Activated CD4-positive, alpha-beta T cell treated with anti-CD3 and anti-CD28 coated beads, Interleukin-2, Interleukin-6, amounts not matched to agents 100 ng/mL and 50 ng/mL, durations not matched to agents 16 hours and 8 hours (primary cell): Measurements from ENCODE around the gene HIPK2.
"Not testable (repeated sequence)": the region's sequence is repeated elsewhere in the genome, so short reads cannot be mapped to it uniquely, and the experiment has no call there.

Experiments
- DNase-seq: peaks from one replicate; pipeline ENCODE4 v3.0.0-alpha.2; 2020

The HIPK2 gene

GRCh38 chr7:139559364-139560105 lies 218.3 kb downstream of the HIPK2 start:
- DNase-seq, result no peak

DNA sequence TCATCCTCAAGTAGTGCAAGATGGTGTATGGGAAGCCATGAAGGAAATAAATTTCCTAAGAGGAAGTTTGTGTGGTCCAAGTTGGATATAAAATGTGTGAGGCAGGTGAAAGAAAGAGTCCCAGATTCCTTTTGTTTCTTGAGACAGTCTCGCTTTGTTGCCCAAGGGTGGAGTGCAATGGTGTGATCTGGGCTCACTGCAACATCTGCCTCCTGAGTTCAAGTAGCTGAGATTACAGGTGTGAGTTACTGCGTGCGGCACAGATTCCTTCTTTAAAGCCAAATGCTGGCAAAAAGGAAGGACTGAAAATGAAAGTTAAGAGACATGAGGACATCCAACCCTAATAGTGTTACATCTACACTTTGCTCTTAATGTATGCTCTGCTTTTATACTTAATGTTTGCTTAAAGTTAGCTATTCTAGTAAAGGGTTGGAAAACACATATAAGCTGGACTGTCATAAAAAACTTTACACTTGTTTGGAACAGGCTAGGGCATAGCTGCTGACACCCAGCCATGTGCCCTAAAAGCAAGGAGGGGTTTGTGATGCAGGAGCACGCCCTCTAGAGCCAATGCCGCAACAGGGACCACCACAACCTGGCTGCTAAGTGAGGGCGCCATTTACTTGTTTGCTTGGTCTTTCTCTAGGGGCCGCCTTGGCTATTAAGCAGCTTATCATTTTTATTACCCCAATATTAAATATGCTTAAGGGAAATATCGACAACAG lies 219.8 kb downstream of the HIPK2 start:
- no peak for DNase-seq

DNA sequence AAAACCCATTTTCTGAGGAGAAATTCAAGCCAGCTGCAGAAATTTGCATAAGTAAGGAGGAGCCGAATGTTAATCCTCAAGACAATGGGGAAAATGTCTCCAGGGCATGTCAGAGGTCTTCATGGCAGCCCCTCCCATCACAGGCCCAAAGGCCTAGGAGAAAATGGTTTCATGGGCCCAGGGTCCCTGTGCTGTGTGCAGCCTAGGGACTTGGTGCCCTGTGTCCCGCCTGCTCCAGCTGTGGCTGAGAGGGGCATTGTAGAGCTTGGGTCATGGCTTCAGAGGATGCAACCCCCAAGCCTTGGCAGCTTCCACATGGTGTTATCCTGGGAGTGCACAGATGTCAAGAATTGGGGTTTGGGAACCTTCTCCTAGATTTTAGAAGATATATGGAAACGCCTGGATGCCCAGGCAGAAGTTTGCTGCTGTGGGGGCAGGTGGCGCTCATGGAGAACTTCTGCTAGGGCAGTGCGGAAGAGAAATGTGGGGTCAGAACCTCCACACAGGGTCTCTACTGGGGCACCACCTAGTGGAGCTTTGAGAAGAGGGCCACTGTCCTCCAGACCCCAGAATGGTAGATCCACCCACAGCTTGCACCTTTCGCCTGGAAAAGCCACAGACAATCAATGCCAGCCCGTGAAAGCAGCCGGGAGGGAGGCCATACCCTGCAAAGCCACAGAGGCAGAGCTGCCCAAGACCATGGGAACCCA lies 223.7 kb downstream of the HIPK2 start:
- not testable (repeated sequence) for DNase-seq

GRCh38 chr7:139548302-139549028 lies 229.3 kb downstream of the HIPK2 start:
- no peak for DNase-seq

DNA sequence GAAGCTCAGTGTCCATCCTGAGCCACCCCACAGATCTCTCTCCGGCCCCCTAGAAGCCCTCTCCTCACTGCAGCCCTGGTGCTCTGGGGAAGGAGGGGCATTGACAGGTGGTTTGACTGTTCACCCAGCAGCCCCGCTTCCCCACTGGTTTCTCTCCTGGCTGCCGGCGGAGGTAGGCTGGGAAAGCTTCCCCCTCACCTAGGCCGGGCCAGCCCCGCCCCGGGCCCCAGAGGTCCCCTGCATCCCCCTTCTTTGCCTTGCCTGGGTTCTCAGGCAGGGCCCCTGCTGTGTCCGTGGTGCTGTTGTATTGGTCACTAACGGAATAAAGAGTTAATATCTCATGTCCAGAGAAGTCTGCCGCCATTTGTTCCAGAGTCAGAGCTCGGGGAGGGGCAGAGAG lies 233.2 kb downstream of the HIPK2 start:
- DNase-seq, result no peak

DNA sequence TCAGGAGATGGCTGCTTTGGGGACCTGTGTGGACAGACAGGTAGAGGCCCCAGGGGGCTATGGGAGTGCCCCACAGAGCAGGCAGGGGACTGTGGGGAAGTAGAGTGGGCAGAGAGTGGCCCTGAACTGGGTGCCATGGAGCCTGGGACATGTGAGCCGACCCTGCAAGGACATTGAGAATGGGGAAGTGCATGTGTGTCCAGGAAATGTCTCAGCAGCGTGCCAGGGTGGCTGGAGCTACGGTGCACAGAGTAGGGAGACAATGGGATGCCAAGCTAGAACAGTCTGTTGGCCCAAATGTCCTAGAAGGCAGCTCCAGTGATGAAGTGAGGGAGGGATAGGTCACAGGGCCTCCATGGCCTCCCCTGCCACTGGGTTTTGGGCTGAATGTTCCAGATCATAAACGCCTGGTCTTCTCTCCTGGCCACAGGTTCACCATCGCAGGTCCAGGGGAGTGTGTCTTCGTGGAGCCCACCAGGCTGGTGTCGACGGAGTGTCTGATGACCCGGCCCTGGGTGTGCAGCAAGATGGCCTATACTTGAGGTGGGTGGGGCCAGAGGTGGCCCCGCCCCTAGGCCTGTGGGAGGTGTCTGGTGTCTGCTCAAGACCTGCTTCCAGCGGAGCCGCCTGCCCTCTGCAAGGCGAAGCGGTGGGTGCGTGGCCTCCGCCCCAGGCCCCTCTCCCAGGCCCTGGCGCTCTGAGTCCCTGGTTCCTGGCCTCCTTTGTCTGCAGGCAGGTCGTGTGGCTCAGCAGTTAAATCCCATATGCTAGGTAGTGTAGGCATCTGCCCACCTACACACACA lies 233.8 kb downstream of the HIPK2 start:
- peak; percentile 11 for DNase-seq

DNA sequence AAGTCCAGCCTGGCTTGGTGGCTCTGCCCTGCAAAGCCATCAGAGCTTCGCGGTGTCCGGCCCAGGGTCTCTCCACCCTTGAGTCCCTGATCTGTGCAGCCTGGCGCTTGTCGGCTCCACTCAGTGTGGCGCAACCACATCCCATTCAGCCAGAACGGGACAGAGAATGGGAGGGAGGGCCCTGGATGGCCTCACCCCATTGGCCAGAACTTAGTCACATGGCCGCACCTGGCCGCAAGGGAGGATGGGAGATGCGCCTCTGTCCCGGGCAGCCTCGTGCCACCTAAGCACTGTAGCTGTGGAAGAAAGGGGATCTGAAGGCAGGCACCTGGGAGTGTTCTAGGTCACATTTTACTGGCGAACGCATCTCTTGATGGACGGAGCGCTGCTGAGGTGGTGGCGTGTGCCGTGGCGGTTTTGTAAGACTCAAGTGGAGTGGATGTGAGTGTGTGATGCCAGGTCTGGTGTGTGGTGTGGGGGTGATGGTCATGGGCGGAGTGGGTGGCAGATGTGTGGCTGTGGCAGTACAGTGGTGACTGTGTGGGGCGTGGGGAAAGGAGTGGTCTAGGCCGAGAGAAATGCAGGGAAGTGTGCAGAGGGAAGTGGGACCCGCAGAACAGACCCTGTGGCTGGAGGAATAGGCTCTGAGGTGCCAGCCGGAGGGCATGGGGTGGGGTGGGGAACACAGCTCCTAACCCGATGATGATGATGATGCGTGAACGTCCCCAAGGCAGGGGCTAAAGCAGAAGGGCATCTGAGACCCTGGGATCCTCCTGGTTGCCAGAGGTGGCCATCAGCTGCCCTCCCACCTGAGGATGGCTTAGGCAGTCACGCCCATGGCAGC lies 235.3 kb downstream of the HIPK2 start:
- no peak for DNase-seq

DNA sequence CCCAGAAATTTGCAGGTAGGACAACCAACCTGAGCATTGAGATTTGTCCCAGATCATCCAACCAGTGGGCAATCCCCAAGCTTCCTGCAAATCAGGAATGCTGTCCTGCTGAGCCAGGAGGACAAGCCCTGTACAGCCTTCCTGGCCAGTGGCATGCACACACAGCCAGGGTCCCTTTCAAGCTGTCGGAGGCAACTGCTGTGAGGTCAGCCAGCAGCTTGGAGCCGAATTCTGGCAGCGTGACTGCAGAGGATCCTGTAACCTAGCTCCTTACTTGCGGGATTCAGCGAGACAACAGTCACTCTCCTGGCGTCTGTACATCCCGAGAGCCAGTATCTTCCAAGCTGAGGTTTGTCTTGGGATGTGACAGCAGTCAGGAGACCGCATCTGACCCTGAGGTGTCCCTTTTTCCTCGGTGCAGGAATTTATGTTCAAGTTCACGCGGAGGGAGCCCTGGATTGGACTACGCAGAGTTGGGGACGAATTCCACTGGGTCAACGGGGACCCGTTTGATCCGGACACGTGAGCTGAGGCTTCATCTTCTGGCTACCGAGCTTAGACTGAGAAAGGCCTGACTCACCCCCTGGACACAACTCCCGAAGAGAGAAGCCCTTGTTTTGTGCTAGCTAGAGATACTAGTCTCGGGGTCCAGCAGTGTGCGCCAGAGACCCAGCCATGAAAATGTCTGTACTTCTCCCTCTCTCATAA lies 236.0 kb downstream of the HIPK2 start:
- no peak for DNase-seq

- no peak for DNase-seq
Observed at GRCh38 chr7:139540203-139540602, 237.6 kb downstream of the HIPK2 start.

DNA sequence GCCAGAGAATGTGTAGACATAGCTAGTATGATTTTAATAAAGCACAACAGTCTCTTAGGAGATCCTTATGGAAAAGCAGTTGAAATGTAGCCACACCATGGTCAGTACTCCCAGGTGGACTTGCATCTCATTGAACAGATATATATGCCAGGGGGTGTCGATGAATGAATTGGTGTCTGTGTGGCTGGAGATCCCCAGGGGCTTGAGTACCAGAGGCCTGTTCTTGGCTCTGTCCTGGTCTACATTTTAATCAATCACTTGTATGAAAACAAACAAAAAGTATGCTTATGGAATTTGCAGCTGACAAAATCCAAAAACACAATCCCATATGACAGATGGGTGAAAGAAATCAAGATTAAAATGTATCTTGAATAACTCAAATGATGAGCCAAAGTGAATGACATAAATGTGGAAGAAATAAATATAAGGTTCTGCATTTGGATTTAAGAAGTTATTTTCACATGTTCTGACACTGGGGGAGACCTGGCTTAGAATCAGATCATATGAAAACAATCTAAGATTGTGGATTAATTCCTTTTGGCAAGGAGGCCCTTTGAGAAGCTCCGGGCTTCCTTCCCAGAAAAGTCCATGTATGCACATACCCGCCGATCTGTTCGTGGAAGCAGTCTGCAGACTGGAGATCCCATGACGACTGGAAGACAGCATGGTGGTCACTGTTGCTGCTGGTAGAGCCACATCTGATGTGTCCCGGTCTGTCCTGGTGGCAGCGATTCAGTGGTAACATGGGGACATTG lies 238.7 kb downstream of the HIPK2 start:
- DNase-seq, result no peak

DNA sequence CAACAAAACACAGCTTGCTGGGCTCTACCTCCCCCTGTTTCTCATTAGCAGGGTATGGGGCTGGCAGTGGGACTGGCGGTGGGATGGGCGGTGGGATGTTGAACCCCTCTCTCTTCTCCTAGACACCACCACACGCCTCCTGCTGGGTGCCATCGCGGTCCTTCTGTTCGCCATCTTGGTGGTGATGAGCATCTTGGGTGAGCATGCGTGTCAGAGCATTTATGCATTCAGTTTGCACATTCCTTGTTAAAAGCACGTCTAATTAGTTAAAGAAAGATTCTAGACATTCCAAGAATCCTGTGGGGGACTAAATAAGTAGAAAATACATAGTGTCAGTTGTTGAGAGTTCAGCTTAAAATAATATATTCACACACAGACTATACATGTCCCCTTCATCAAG lies 241.6 kb downstream of the HIPK2 start:
- no peak for DNase-seq

DNA sequence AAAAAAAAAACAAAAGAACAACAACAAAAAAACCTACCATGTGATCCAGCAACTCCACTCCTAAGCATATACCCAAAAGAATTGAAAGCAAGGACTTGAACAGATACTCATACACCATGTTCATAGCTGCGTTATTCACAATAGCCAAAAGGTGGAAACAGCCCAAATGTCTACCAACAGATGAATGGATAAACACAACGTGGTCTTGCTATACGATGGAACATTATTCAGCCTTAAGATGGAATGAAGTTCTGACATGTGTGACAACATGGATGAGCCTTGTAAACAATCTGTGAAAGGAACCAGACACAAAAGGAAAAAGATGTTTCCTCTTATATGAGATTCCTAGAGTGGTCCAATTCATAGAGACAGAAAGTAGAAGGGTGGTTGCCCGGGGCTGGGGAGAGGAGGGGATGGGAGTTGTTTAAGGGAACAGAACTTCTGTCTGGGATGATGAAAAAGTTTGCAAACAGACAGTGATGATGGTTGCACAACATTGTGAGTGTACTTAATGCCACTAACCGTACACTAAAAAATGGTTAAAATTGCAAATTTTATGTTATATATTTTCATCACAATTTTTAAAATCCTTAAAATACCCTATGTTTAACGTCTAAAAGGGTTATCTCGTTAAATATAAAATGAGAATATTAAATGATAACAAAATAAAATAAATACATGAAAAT lies 242.7 kb downstream of the HIPK2 start:
- no peak for DNase-seq

DNA sequence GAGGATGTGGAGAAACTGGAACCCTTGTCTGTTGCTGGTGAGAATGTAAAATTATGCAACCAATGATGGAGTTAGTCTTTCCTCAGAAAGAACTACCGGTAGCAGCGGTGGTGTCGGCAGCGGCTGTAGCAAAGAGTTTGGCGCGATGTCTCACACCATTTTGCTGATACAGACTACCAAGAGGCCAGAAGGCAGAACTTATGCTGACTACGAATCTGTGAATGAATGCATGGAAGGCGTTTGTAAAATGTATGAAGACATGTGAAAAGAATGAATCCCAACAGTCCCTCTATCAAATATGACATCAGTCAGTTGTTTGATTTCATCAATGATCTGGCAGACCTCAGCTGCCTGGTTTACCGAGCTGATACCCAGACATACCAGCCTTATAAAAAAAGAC lies 243.7 kb downstream of the HIPK2 start:
- no peak for DNase-seq

DNA sequence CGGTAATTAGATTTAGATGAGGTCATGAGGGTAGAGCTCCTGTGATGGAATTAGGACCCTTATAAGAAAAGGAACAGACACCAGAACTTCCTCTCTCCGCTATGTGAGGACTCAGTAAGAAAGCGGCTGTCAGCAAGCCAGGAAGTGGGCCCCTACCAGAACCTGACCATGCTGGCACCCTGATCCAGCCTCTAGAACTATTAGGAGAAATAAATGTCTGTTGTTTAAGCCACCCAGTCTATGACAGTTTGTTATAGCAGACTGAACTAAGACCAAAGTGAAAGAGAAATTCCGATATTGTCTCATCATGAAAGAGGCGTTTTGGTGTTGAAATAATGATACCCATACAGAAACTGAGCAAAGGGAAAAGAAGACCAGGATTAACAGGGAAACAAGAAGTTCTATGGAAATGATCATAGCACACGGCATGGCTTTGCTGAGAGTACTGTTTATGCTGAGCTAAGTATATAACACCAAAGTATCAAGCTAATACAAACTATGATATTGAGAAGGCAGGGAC lies 245.1 kb downstream of the HIPK2 start:
- no peak for DNase-seq

DNA sequence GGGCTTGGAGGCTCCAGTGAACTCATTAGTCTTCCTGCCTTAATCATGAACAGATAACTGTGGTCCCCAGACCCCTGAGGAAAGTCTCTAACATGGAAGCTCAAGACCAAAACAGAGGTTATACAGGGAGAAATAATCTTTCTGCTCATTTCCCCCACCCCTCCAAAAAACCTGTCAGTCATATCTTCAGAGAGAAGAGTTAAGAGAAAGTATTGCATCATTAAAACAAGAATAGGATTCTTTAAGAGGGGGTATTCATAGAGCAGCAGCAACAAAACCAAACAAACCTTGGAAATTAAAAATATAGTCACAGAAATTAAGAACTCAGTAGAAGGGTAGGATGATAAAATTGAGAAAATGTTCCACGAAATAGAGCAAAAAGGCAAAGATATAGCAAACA lies 246.7 kb downstream of the HIPK2 start:
- DNase-seq, result no peak

GRCh38 chr7:139526578-139527544 lies 250.9 kb downstream of the HIPK2 start:
- no peak for DNase-seq

DNA sequence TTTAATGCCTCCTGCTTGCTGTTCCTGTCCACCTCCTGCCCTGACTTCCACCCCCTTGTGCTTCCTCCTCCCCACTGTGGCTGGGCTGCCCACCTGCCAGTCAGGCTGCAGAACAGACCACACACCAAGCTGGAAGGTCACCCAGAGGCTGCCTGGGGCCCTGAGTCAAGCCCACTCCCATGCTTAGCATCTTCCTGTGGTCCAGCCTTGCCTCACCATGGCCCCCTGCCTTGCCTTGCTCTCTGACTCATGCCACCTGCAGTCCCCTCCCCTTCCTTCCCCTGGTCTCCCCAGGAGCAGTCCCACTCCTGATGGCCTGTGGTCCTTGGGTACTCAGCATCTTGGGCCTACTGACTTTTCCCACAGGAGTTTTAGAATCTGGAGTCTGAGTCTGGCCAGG lies 252.0 kb downstream of the HIPK2 start:
- DNase-seq, result no peak

GRCh38 chr7:139525239-139525638 lies 252.6 kb downstream of the HIPK2 start:
- DNase-seq, result no peak
